NCI-H128 (cell line): ENCODE data around the gene PDE7B.

Experiments
- DNase-seq: peaks from one replicate; lab custom pipeline; 2025; ENCODE audit not compliant: unreplicated experiment; lab: John Stamatoyannopoulos, UW

PDE7B gene

DNA sequence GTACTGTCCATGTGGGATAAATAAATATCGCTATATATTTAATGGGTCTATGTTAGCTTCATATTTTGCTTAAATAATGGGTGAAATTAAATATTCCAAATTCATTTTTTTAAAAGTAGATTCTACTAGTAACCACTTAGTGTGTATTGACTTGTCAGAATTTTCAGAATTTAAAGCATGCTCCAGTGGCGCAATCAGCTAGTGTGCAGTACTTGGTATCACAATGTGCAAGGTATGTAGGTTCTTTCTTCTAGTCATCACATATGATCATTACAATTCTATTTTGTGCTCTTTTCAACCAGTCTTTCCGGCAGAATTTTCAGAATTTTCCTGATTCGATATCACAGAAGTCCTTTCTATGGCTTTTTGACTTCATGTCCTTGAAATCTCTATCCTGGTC lies 32.6 kb downstream of the PDE7B start:
- DNase-seq: no peak

DNA sequence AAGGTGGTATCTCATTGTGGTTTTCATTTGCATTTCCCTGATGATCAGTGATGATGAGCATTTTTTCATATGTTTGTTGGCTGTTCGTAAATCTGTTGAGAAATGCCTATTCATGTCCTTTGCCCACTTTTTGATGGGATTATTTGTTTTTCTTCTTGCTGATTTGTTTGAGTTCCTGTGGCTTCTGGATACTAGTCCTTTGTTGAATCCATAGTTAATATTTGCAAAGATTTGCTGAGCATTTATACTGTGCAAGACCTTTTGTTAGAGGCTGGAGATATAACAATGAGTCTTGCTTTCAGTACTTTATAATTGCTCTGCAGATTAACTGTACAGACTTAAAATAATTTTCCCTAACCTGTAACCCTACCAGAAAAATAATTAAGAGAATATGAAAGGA lies 35.6 kb downstream of the PDE7B start:
- DNase-seq: no peak

DNA sequence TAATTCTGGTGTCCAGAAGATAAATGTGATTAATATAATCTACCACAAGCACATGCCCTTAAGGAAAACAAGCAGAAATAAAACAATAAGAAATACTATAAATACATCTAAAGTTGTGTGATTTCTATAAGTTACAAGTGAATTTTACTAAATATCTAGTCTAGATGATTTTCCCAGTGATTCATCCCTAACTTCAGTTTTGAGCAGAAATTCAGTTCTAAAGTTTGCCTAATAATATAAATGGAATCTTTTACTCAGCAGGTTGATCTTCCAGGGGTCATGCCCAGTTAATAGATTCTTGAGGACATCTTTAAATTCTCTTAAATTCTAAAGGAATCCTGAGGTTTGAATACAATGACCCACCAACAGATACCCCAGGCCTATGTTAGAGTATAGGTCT lies 37.3 kb downstream of the PDE7B start:
- DNase-seq: no peak

DNA sequence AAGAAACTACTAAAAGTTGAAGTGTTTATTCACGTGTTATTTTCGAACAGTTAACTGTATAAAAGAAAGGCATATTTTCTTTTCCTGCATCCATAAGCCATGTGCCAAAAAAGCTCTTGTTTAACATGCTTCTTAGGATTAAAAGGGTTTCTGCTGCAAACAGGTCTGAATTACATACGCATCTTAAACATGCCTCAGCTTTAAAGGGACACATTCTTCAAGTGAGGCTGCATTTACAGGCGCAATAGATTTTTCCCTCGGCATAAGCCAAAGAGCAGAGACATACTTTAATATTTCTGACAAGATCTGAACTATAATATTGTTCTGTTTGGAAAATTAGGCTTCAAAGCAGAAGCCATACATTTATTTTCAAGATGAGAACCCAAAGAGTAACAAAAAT lies 39.4 kb downstream of the PDE7B start:
- no peak for DNase-seq

DNA sequence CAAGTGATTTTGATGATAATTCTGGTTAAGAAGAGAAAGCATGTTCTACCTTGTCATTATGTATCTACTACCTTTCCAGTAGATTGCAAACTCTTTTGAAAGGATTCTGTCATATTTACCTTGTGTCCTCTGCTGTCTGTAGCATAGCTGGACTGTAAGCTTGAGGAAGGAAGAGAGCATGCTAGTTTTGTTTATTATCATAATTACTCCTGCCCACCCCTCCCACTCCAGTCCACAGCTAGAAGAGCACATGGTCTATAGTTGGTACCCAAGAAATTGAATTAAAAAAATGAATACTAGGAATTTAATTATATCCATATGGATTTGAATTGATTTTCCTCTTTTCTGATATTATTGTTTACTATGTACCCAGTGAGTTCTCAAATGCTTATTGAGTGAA lies 40.2 kb downstream of the PDE7B start:
- DNase-seq: no peak

DNA sequence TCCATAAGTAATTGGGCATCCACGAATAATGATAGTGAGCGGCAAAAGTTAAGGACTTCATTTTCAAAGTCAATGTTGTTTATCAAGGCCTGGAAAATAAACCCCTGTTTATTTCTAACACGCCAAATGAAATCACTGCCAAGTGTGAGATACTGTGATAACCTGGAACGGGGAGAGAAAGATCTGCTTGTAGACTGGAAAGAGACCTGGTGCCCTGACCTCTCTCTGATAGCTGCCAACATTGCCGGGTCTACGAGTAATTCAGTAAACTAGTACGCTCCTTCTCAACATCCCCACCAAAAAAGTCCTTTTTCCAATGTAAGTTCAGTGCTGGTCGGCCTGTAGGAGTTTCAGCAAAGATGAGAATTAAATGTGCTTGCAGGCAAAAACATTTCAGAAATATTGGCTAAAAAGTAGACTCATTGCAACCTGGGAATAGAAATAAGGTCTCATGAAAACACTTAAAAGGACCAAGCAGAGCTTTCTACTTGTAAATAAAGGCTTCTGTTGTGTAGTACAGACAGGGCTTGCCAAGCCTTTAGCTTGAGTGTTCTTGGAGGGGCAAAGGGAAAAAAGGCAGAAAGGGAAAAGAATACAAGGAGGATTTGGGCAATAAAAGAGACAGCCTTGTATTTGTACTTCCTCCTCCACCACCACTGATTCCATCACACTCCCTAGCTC lies 43.9 kb downstream of the PDE7B start:
- DNase-seq: no peak

DNA sequence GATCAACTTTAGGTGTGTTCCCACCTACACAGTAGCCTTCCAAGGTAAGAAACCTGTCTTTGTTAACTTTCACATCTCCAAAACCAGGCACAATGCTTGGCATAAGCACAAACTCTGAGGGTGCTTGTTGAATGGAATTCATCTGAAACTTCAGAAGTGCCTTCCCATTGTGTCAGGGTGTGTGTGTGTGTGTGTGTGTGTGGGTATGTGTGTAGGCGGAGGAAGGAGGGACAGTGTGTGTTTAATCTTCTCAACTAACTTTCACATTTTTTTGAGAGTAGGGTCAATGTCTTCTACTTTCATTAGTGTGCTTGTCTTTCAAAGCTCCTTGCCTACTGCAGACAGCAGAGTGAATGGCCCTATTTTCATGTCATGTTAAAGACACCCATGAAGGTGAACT lies 45.6 kb downstream of the PDE7B start:
- no peak for DNase-seq

DNA sequence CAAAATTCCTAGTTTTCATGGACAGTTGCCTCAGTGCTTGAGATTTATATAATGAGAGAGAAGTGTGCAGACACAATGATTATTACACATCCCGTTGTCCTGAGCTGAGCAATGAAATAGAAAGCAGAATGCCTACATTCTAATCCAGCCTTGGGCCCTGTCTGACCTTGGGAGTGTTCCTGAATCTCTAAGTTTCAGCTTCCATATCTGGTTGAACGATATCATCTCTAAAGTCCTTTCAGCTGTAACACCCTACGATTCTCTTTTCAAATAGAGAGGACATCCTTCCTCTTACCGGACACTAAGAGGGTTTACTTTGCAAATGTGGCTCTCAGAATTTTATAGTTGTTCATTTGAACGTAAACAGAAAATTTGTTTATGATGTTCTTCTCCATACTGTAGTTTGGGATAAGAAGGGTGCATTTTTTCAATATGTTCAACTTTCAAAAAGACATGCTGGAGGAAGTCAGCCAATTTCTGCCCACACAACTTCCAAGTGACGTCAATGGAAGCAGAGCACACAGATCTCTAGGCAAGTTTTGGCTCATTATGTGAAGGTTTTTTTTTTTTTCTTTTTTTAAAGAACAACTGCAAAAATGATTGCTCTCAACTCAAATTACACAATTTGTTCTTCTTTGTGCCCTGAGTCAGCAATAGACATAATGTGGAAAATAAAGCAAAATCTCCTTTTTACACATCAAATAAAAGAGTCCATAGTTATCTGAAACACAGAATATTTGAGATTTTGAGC lies 50.4 kb downstream of the PDE7B start:
- no peak for DNase-seq

DNA sequence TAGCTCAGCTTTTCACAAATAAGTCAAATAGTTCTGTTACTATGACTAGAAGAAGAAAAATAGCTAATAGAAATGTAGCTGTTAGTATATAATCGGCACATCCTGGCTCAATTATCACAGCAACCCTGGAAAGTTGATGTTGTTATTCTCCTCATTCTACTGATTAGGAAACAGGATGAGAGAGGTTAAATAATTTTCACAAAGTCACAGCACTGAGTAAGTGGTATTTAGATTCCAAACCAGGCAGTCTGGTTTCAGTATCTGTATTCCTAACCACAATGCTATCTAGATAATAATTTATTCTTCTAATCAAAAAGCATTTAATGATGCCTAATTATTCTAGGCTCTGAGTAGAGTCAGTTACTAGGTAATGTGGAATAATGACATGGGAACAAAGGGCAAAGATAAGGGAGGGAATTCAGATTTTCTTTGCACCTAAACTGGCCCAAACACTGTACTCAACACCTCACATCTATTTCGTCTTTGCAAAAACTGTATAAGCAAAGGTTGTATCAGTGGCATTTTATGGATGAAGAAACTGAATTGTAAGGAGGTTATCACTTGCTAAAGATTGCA lies 51.3 kb downstream of the PDE7B start:
- no peak for DNase-seq

DNA sequence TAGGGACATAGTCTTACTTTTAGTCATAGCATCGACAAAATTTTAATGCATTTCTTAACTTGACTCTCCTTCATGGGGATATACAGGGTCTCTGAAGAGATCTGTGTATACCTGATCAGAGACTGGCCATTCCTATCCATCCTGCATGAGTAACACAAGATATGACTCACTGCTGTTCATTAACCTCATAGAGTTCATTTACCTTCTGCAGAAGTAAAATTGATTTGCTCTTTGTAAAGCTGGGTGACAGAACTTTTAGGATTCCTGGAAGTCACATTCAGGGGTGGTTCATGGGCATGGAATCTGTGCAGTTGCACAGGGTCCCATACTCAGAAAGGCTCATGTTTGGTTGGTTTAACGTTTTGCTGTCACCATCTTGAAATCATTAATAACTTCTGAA lies 53.2 kb downstream of the PDE7B start:
- no peak for DNase-seq

DNA sequence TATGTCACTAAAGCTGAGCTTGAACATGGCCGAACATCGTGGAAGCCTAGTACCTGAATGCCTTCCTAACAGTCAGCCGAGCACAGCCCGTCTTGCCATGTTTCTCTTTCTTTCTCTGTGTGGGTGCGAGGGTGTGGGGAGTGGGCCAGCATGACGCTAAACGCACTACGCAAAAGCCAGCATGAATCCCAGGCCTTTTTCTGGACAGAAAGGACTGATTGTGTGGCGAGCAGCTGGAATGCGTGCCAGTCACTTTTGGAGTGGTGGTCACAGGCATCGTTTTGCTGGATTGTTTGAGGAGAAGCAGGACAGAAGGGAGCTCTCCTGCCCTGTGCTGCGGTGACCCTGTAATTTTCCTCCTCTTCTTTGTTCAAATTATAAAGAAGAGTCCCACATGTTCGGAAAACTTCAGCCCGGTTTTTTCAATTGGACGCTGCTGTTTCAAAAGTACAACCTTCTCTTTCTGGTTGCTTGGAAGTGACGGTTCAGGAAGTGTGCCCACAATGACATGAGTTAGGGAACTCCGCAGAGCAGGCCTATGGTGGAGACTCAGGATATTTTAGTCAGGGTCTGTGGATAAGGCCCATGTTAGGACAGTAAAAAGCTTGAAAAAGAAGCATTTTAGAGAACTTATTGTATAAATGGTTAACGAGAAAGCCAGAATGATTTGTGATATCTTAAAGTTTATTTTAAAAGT lies 54.3 kb downstream of the PDE7B start:
- no peak for DNase-seq

DNA sequence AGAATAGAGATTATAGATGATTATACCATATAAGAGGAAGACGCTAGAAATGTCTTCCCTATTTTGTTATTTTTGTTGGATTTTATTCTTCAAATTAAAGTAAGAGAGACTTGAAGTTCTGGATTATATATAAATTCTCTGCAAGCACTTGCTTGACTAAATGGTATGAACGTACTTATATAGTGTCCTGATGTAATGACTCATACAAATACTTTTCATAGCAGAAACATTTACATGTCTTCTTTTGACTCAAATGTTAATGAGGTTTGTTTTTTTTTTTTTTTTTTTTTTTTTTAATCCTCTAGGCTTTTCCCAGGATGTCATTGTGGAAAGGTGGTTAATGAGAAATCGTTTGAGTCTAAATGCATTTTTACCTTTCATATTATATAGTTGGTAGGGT lies 55.0 kb downstream of the PDE7B start:
- DNase-seq: no peak

DNA sequence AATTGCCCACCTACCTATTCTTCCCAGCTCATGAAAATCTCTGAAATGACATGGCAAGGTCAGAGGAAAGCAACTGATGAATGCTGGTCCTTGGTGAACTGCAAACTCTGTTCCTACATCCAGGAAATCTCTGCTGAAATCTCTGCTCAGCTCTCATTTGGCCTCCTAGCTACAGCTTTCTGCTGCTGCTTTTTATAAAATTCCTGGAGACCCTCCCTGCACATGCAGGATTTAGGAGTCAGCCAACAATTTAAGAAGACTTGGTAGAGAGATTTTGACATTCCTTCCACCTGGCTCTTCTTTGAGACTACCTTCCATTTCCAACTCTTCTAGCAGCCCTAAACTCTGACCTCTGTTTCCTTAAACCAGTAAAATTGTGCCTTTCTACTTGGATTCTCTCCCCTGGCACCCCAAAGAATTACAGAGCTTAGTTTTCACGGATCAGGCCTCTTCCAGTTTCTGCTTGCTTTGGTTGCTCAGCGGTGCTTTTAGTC lies 55.5 kb downstream of the PDE7B start:
- no peak for DNase-seq

DNA sequence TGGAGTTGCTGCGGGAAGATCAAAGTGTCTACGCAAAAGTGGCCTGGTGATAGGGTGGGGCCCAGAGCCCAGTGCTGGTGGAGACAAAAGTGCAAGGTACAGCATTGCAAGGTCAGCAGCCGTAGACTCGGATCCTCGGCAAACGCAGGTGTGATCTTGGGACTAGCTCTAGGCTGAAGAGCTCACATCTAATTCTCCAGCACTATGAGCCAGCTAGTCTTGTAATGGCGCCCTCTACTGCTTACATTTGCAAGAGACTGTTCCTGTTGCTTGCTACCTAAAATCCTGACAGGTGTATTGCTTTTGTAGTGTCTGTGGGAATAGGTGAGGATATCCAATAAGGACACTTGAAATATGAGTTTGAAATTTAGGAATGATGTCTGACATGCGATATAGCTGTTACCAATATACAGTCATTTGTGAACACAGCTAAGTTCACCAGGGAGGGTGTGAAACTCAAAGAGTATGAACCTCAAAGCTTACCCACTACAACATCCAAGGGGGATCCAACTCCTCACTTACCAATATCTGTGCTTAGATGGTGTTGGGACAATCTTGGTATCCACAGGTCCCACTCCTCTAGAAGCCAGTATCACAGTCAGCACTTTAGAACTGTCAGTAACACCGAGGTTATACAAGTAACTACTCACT lies 58.4 kb downstream of the PDE7B start:
- peak; percentile 50 for DNase-seq

DNA sequence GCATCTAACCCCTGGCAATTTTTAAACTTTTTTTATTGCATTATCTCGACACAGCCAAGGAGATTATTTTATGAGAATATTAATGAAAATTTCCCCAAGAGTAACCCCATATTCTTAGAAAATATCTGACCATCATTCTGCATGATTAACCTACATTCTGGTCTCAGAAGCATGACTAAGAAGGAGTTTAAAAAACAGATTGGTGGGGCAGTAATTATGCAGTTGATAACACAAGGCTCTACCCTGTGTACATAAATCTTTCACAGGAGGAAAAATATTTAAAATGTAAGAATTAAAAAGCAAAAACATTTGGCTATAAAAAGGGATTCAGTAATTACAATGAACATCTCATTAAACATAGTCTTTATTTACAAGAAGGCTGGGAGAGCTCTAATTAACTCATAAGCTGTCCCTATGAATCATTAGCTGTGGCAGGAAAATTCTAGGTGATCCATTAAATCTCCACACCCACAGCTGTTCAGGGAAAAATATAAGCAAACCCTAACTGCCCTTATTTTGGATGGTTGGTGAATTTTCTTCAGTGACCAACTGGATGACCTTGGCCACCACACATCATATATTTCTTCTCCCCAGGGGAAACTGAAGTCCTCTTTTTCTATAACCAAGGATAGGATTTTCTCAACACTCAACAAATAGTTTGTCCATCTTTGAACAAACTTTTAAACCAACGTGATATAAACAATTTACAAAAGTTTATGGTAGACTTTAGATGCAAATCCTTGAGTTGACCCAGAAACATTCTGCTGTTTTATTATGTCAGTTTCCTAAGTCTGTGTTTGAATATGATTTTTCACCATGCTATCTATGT lies 59.5 kb downstream of the PDE7B start:
- DNase-seq: no peak

DNA sequence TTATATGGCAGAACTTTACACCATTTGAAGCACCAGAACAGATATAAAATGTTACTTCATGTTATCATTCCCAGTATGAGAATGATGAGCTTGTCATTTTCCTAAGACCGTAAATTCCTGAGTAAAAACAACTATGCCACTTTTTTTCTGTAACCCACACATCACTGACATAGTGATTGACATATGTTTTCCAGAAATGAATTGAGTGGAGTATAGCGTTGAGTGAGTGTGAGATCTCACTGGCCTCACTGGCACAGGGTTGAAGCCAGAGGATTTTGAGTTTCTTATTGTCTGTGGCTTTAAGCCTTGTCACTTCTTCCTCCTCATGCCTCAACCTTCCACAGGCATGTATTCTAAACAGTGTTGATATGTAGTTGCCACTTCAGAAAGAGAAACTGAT lies 62.3 kb downstream of the PDE7B start:
- no peak for DNase-seq

DNA sequence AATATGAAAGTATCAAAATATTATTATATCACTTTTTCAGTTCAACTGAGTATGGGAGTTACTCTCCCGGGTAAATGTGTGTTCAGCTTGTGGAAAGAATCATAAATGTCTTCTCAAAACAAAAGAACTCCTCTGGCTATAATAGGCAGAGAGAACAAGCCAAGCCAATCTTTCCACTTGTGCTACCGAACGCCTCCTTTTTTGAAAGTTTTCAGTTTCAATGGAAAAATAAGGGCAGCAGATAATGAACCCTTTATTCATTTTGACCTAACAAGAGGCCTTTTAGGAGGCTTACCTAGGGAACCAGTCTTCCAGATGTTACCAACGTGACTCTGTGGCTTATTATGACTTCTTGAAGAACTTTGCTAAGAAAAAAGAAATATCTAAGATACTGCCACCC lies 67.5 kb downstream of the PDE7B start:
- no peak for DNase-seq

DNA sequence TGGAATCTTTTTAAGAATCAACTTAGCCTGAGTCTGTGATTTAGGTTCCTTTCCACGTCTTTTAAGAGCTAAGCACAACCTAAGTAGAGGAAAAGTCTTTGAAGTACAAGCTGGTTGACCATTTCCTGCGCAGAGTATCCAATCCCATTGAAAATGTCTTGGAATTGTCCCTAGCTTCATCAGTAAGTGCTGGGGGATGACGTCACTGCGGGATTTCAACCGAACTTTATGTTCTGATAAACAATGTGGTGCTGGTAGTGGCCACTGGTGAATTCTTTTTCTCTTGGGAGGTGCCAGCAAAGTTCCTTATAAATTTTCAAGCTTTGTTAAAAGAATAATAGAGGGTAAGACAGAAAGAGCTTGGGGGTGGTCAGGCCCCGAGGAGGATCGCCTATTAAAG lies 69.2 kb downstream of the PDE7B start:
- no peak for DNase-seq

DNA sequence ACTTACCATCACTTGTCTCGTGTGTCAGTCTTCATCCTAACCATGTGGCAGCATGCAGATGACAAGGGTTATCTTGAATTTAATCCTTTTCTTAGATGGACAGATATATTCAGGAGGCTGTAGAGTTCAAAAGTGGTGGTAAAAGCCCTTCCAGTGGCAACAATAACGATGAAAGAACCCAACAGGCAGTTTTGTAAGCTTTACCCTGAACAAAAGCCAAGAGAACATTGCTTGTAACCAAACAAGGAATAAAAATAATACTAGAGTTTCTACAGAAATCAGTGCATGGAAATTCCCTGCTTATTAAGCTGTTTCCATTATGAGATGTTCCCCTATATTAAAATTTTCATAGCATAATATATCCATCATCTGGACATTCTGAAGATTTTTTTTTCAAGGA lies 69.7 kb downstream of the PDE7B start:
- DNase-seq: no peak

DNA sequence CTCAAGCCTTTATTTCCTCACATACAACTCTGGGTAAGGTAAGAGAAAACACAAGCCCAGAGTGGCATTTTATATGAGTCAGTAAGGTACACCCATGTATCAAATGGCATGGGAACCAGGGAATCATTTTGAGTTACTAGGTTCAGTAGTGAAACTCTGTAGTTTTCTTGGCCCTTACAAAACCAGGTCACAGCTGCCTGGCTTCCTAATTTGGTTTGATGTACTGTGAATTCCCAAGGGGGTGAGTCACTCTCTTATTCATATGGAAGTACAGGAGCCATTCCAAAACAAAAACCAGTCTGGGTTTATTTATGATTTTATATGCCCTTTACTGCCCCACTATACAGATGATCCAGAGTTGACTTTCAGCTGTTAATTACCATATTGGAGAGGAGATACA lies 70.7 kb downstream of the PDE7B start:
- DNase-seq: peak; percentile 6
